Neural progenitor cell (in vitro differentiated cells): ENCODE results near the gene YIF1B. TPM values are rescaled to one million over a fixed set of nuclear protein-coding genes. Genes with fewer than 3 reads are reported as not detected.

Experiments used
- DNase-seq: peaks from one replicate; pipeline ENCODE4 v3.0.0-alpha.2; 2016; ENCODE audit warnings: low spot score
- H2AFZ ChIP-seq: fragments of 200-600 bp; sonication (generic); replicated peaks from 2 replicates; pipeline ENCODE4 v1.6.1; 2016; ENCODE audit warnings: antibody characterized with exemption
- H3F3A ChIP-seq: fragments of 200-600 bp; sonication (generic); 2 replicates; pipeline ENCODE4 v1.6.1; 2016; ENCODE audit warnings: antibody characterized with exemption, low read depth
- H3K27ac ChIP-seq: fragments of 200-600 bp; sonication (generic); 2 replicates; pipeline ENCODE4 v1.5.1; 2016; ENCODE audit warnings: mild to moderate bottlenecking
- H3K27me3 ChIP-seq: fragments of 200-600 bp; sonication (generic); 2 replicates; pipeline ENCODE4 v1.6.1; 2016; ENCODE audit warnings: mild to moderate bottlenecking, moderate library complexity
- H3K36me3 ChIP-seq: fragments of 200-600 bp; sonication (generic); 2 replicates; pipeline ENCODE4 v1.5.1; 2016
- H3K4me1 ChIP-seq: fragments of 200-600 bp; sonication (generic); 2 replicates; pipeline ENCODE4 v1.6.1; 2016; ENCODE audit warnings: mixed run types
- H3K4me2 ChIP-seq: fragments of 200-600 bp; sonication (generic); 2 replicates; pipeline ENCODE4 v1.6.1; 2016
- H3K4me3 ChIP-seq: fragments of 200-600 bp; sonication (generic); 2 replicates; pipeline ENCODE4 v1.5.1; 2016
- H3K79me2 ChIP-seq: fragments of 200-600 bp; sonication (generic); 2 replicates; pipeline ENCODE4 v1.6.1; 2016; ENCODE audit warnings: low read depth
- H3K9ac ChIP-seq: fragments of 200-600 bp; sonication (generic); 2 replicates; pipeline ENCODE4 v1.6.1; 2016
- H3K9me3 ChIP-seq: fragments of 200-600 bp; sonication (generic); 2 replicates; pipeline ENCODE4 v1.5.1; 2016; ENCODE audit warnings: low read depth
- H4K20me1 ChIP-seq: fragments of 200-600 bp; sonication (generic); 2 replicates; pipeline ENCODE4 v1.6.1; 2016; ENCODE audit warnings: low read depth
- H3K27ac Mint-ChIP-seq: 3 replicates; pipeline ENCODE4 v1.8.0; 2021; ENCODE audit warnings: mixed read lengths
- H3K27me3 Mint-ChIP-seq: 2 replicates; pipeline ENCODE4 v1.8.0; 2022; ENCODE audit warnings: low read depth, mild to moderate bottlenecking, inconsistent platforms, moderate library complexity, mixed read lengths; ENCODE audit not compliant: insufficient read depth
- H3K36me3 Mint-ChIP-seq: 3 replicates; pipeline ENCODE4 v1.8.0; 2021; ENCODE audit warnings: mixed read lengths
- H3K4me1 Mint-ChIP-seq: 3 replicates; pipeline ENCODE4 v1.8.0; 2021; ENCODE audit warnings: mixed read lengths
- H3K4me3 Mint-ChIP-seq: 3 replicates; pipeline ENCODE4 v1.8.0; 2021; ENCODE audit warnings: mild to moderate bottlenecking, moderate library complexity, mixed read lengths
- H3K9me3 Mint-ChIP-seq: 3 replicates; pipeline ENCODE4 v1.8.0; 2020; ENCODE audit warnings: mixed read lengths
- CTCF ChIP-seq: fragments of 200-600 bp; sonication (generic); IDR thresholded peaks from 2 replicates; pipeline ENCODE4 v1.5.1; 2017; ENCODE audit warnings: antibody characterized with exemption, mild to moderate bottlenecking
- EZH2 ChIP-seq: fragments of 200-600 bp; sonication (generic); IDR thresholded peaks from 2 replicates; pipeline ENCODE4 v1.6.1; 2017; ENCODE audit warnings: antibody characterized with exemption, mild to moderate bottlenecking, moderate library complexity
- EZH2phosphoT487 ChIP-seq: fragments of 200-600 bp; sonication (generic); IDR thresholded peaks from 2 replicates; pipeline ENCODE4 v1.6.1; 2017; ENCODE audit warnings: antibody characterized with exemption
- total RNA-seq: library from RNA; depleted of rRNA; stranded (reverse); fragments of >200 nt; gene quantifications from 2 replicates; pipeline ENCODE4 v1.2.3, GENCODE V29; 2015; ENCODE audit warnings: low replicate concordance

YIF1B gene
- total RNA-seq, 1 donor from 2014 or later: 38.1 TPM

DNA sequence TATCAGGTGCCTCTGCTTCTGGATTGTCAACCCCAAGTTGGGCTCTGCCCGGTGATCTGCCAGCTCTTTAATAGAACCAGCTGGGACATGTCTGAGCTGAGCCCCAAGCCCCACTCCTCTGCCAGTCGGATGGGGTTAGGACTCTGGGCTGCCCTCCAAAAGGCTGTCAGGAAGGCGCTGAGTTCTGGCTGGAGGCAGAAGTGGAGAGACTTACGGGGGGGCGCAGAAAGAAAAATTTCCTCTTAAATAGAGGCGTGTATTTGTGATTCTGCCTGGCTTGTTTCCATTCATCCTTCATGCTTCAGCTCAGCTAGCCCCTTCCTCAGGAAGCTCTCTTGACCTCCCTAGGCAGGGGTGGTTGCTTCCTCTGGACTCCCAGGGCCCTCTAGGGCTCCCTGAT lies 2.9 kb upstream of the YIF1B start:
- Mint-ChIP-seq H3K36me3 (no peaks in the 10 kb centered on the region), H3K4me3 (peak overlapping the region; percentile 81), H3K27ac (no peak overlapping the region), H3K27me3 (peaks cover 62% of the 10 kb centered on the region), H3K4me1 (peaks cover 9% of the 10 kb centered on the region), H3K9me3 (no peaks in the 10 kb centered on the region)
- Histone ChIP-seq H3K9me3 (no peaks in the 10 kb centered on the region), H3K36me3 (no peaks in the 10 kb centered on the region), H3K4me1 (peaks cover 17% of the 10 kb centered on the region), H3K27ac (no peak overlapping the region), H3K9ac (no peak overlapping the region), H3K4me2 (no peak overlapping the region), H3K4me3 (no peak overlapping the region), H2AFZ (no peak overlapping the region), H3K79me2 (peaks cover 13% of the 10 kb centered on the region), H3K27me3 (peaks cover 57% of the 10 kb centered on the region), H3F3A (peaks cover 34% of the 10 kb centered on the region), H4K20me1 (no peaks in the 10 kb centered on the region)
- no peak for TF ChIP-seq CTCF
- no peak for TF ChIP-seq EZH2phosphoT487
- TF ChIP-seq EZH2: no peak
- DNase-seq: no peak

DNA sequence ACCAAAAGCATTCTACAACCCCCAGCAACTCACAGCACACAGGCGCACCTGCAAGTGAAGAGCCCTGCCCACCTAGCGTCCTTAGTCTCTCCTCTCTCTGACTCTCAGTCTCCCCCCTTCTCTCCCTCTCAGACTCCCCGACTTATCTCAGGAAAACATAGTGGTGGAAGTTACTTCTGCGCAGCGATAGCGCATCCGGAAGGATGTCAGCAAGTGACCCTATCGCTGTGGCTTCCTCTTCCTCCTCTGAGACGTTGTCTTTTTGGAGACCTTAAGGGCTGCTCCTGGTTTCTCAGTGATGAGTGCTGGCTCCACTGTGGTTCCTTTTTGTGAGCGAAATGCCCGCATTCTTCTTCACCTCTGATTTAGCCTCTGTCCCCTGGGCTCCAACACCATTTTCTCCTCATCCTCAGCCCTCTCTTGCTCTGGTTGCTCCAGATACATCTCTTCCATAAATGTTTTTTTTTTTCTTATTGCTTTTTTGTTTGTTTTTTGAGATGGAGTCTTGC lies 1.4 kb upstream of the YIF1B start:
- no peak for TF ChIP-seq EZH2
- no peak for TF ChIP-seq EZH2phosphoT487
- no peak for TF ChIP-seq CTCF
- no peaks in the 10 kb centered on the region for H3K9me3 Mint-ChIP-seq
- no peaks in the 10 kb centered on the region for H3K36me3 Mint-ChIP-seq
- no peak for DNase-seq
- peaks cover 12% of the 10 kb centered on the region for H3K4me1 Mint-ChIP-seq
- no peaks in the 10 kb centered on the region for H3K9me3 ChIP-seq
- no peak overlapping the region for H3K27ac ChIP-seq
- no peak overlapping the region for H2AFZ ChIP-seq
- no peak overlapping the region for H3K4me3 ChIP-seq
- H4K20me1 ChIP-seq: no peaks in the 10 kb centered on the region
- no peaks in the 10 kb centered on the region for H3K36me3 ChIP-seq
- H3K4me3 Mint-ChIP-seq: peak overlapping the region; percentile 91
- H3K27me3 Mint-ChIP-seq: peaks cover 57% of the 10 kb centered on the region
- H3K4me2 ChIP-seq: no peak overlapping the region
- peak overlapping the region; percentile 19 for H3K27ac Mint-ChIP-seq
- H3K27me3 ChIP-seq: peaks cover 57% of the 10 kb centered on the region
- H3K9ac ChIP-seq: no peak overlapping the region
- peaks cover 17% of the 10 kb centered on the region for H3K4me1 ChIP-seq
- H3F3A ChIP-seq: peaks cover 34% of the 10 kb centered on the region
- peaks cover 13% of the 10 kb centered on the region for H3K79me2 ChIP-seq

GRCh38 chr19:38316477-38317067 lies 825 bp upstream of the YIF1B start:
- no peaks in the 10 kb centered on the region for H3K36me3 Mint-ChIP-seq

More at GRCh38 chr19:38316477-38317067, 825 bp upstream of the YIF1B start:
- Histone ChIP-seq H4K20me1 (no peaks in the 10 kb centered on the region), H3K4me1 (peaks cover 14% of the 10 kb centered on the region), H3F3A (peaks cover 34% of the 10 kb centered on the region), H3K27ac (no peak overlapping the region), H3K4me2 (peak overlapping the region; percentile 54), H3K36me3 (no peaks in the 10 kb centered on the region), H3K9me3 (no peaks in the 10 kb centered on the region), H3K4me3 (peak overlapping the region; percentile 57), H2AFZ (peak overlapping the region; percentile 27), H3K79me2 (peaks cover 13% of the 10 kb centered on the region), H3K27me3 (peaks cover 53% of the 10 kb centered on the region), H3K9ac (no peak overlapping the region)
- Mint-ChIP-seq H3K27ac (peak overlapping the region; percentile 66), H3K4me1 (peaks cover 12% of the 10 kb centered on the region), H3K4me3 (peak overlapping the region; percentile 91), H3K27me3 (peaks cover 52% of the 10 kb centered on the region), H3K9me3 (no peaks in the 10 kb centered on the region)
- no peak for TF ChIP-seq EZH2
- TF ChIP-seq CTCF: no peak
- TF ChIP-seq EZH2phosphoT487: no peak
- DNase-seq: no peak
